HCT116 (cell line): ENCODE measurements around the gene KIAA0825. TPM values are rescaled to one million over a fixed set of nuclear protein-coding genes. Genes with fewer than 3 reads are reported as not detected.

ENCODE experiments used
- ATAC-seq: fragments of 200-7000 bp; cut with Tn5 transposase; 2 replicates; pipeline ENCODE4 v1.9.1; 2020; ENCODE audit warnings: mild to moderate bottlenecking, moderate library complexity
- BruUV-seq: library from RNA; stranded (reverse); fragments of 400-500 nt; replicated peaks from 2 replicates; lab custom pipeline; 2021; lab: Mats Ljungman, UMichigan
- CTCF ChIA-PET: fragments of 300-600 bp; sonication (Branson Sonifier 250); formaldehyde crosslinking; loops from one replicate; lab custom pipeline; 2021; ENCODE audit warnings: antibody characterized with exemption; lab: Charles Lee
- POLR2A ChIA-PET: fragments of 300-600, 350-600 bp; sonication (Branson Sonifier 250); formaldehyde crosslinking; loops from one replicate; lab custom pipeline; 2021; ENCODE audit warnings: antibody characterized with exemption; lab: Charles Lee
- RAD21 ChIA-PET, 2 experiments: fragments of 300-600 bp; sonication (Branson Sonifier 250); formaldehyde crosslinking; loops; one replicate each; lab custom pipeline; 2023; ENCODE audit warnings: low total read pairs in 2 of 2; ENCODE audit not compliant: uncharacterized antibody in 2 of 2, unreplicated experiment in 2 of 2, low non-redundant PET in 1 of 2; lab: Charles Lee
- DNase-seq: peaks from one replicate; pipeline ENCODE4 v3.0.0-alpha.2; 2010; ENCODE audit warnings: low read depth, low spot score
- H2AFZ ChIP-seq: fragments of 200-600 bp; shearing (Covaris generic), sonication (generic); 2 replicates; pipeline ENCODE4 v1.6.1; 2017; ENCODE audit warnings: low read depth, mixed run types, mixed read lengths, antibody characterized with exemption, low read length; ENCODE audit not compliant: poor library complexity, severe bottlenecking
- H3K27ac ChIP-seq: 2 replicates; pipeline ENCODE4 v1.5.1; 2012; ENCODE audit warnings: low read depth, low read length
- H3K27me3 ChIP-seq: fragments of 200-600 bp; sonication (generic); 2 replicates; pipeline ENCODE4 v1.6.1; 2016; ENCODE audit warnings: mixed run types, low read length, mixed read lengths; ENCODE audit not compliant: insufficient read depth
- H3K36me3 ChIP-seq, 2 experiments: fragments of 200-500 bp in 1 of 2; fragments of 200-600 bp in 1 of 2; sonication (Bioruptor generic) in 1 of 2; sonication (generic) in 1 of 2; 2 replicates each; pipeline versions ENCODE4 v1.5.1 to v1.6.1; 2014 to 2016; ENCODE audit warnings: low read length in 2 of 2, inconsistent platforms in 1 of 2, mixed read lengths in 1 of 2, mixed run types in 1 of 2; ENCODE audit not compliant: insufficient read depth in 2 of 2, control insufficient read depth in 1 of 2
- H3K4me1 ChIP-seq, 2 experiments: fragments of 200-600 bp in 1 of 2; sonication (generic) in 1 of 2; 2 replicates each; pipeline versions ENCODE4 v1.5.1 to v1.6.1; 2012 to 2017; ENCODE audit warnings: low read length in 2 of 2, inconsistent platforms in 1 of 2, mild to moderate bottlenecking in 1 of 2, mixed read lengths in 1 of 2, mixed run types in 1 of 2, moderate library complexity in 1 of 2; ENCODE audit not compliant: insufficient read depth in 2 of 2, control insufficient read depth in 1 of 2
- H3K4me2 ChIP-seq: fragments of 200-600 bp; sonication (generic); 2 replicates; pipeline ENCODE4 v1.6.1; 2017; ENCODE audit warnings: mixed run types, low read length, mixed read lengths
- H3K4me3 ChIP-seq, 2 experiments: fragments of 200-600 bp in 1 of 2; sonication (generic) in 1 of 2; replicated peaks in 1 of 2; 2 replicates each; pipeline ENCODE4 v1.5.1; 2011 to 2016; ENCODE audit warnings: low read length in 2 of 2, control low read depth in 1 of 2, low read depth in 1 of 2, mild to moderate bottlenecking in 1 of 2, mixed read lengths in 1 of 2, mixed run types in 1 of 2
- H3K79me2 ChIP-seq: fragments of 200-600 bp; sonication (generic); 2 replicates; pipeline ENCODE4 v1.6.1; 2017; ENCODE audit warnings: mild to moderate bottlenecking, mixed run types, low read length, moderate library complexity, mixed read lengths; ENCODE audit not compliant: insufficient read depth
- H3K9ac ChIP-seq: fragments of 200-600 bp; sonication (generic); 2 replicates; pipeline ENCODE4 v1.6.1; 2016; ENCODE audit warnings: low read length, mixed read lengths
- H3K9me2 ChIP-seq: fragments of 200-600 bp; sonication (generic), shearing (Covaris generic); 2 replicates; pipeline ENCODE4 v1.6.1; 2017; ENCODE audit warnings: mixed run types, mild to moderate bottlenecking, moderate library complexity; ENCODE audit not compliant: insufficient read depth
- H3K9me3 ChIP-seq, 2 experiments: fragments of 200-500 bp in 1 of 2; fragments of 200-600 bp in 1 of 2; sonication (Bioruptor generic) in 1 of 2; sonication (generic) in 1 of 2; 2 replicates each; pipeline ENCODE4 v1.6.1; 2014 to 2017; ENCODE audit warnings: low read length in 2 of 2, mixed read lengths in 2 of 2, inconsistent platforms in 1 of 2, low read depth in 1 of 2, mild to moderate bottlenecking in 1 of 2, mixed run types in 1 of 2, moderate library complexity in 1 of 2; ENCODE audit not compliant: control insufficient read depth in 1 of 2, insufficient read depth in 1 of 2
- H4K20me1 ChIP-seq: fragments of 200-600 bp; sonication (generic), shearing (Covaris generic); 2 replicates; pipeline ENCODE4 v1.6.1; 2017; ENCODE audit warnings: mixed run types, mild to moderate bottlenecking, moderate library complexity; ENCODE audit not compliant: insufficient read depth
- ATF3 ChIP-seq: IDR thresholded peaks from 2 replicates; pipeline ENCODE4 v1.6.1; 2012
- EZH2 ChIP-seq: fragments of 200-600 bp; sonication (generic); IDR thresholded peaks from 2 replicates; pipeline ENCODE4 v1.6.1; 2017; ENCODE audit warnings: antibody characterized with exemption, mixed run types
- FOSL1 ChIP-seq: IDR thresholded peaks from 2 replicates; pipeline ENCODE4 v1.6.1; 2012; ENCODE audit warnings: low read depth
- POLR2AphosphoS5 ChIP-seq: IDR thresholded peaks from 2 replicates; pipeline ENCODE4 v1.6.1; 2011; ENCODE audit warnings: mild to moderate bottlenecking, low read depth, low read length, moderate library complexity
- TCF7L2 ChIP-seq: IDR thresholded peaks from 2 replicates; pipeline ENCODE4 v1.7.0; 2011; ENCODE audit warnings: borderline replicate concordance, inconsistent platforms; ENCODE audit not compliant: insufficient read depth, insufficient read length; ENCODE audit errors: extremely low read depth
- intact Hi-C: fragments of 100-400 bp; cut with micrococcal nuclease; formaldehyde crosslinking; loops from 2 replicates; pipeline ENCODE4 v1.10.0; 2022
- total RNA-seq: library from RNA; stranded (reverse); gene quantifications from one replicate; pipeline ENCODE4 v1.2.1, GENCODE V29; 2021; ENCODE audit not compliant: unreplicated experiment
- TF ChIP-seq, protein P1 (sequence below): IDR thresholded peaks from 2 replicates; pipeline ENCODE4 v1.6.1; 2012; ENCODE audit warnings: low read depth
- TF ChIP-seq, protein P2 (sequence below), 3 experiments: fragments of 200-600 bp in 1 of 3; sonication (generic) in 1 of 3; IDR thresholded peaks in 2 of 3; conservative IDR thresholded peaks in 1 of 3; 2 replicates each; pipeline ENCODE4 v1.5.1; 2012 to 2017; ENCODE audit warnings: low read depth in 2 of 3, low read length in 2 of 3, antibody characterized with exemption in 1 of 3, borderline replicate concordance in 1 of 3, control low read depth in 1 of 3, mild to moderate bottlenecking in 1 of 3, mixed read lengths in 1 of 3, mixed run types in 1 of 3, moderate library complexity in 1 of 3; ENCODE audit not compliant: insufficient read depth in 1 of 3

KIAA0825 gene
- total RNA-seq, 1 experiment from 2014 or later, result 1.4 TPM

GRCh38 chr5:94469894-94470329, 148.5 kb downstream of the KIAA0825 start:
- ChIA-PET RAD21 (no interaction called here), CTCF (no interaction called here), POLR2A (no interaction called here)
- H3K27ac ChIP-seq, result no peak overlapping the region
- peaks cover 5% of the 10 kb centered on the region in 2 experiments; a peak in 2 of 4 replicates for H3K4me1 ChIP-seq
- H3K4me2 ChIP-seq, result no peak overlapping the region
- H3K4me3 ChIP-seq, result no peak overlapping the region
- H3K9me2 ChIP-seq, result no peaks in the 10 kb centered on the region
- DNase-seq (peak; percentile 6), ATAC-seq (no peak)
- H3K9ac ChIP-seq, result no peak overlapping the region
- H3K27me3 ChIP-seq, result no peaks in the 10 kb centered on the region
- H3K79me2 ChIP-seq, result no peaks in the 10 kb centered on the region
- intact Hi-C loops, result no loop called here
- H3K36me3 ChIP-seq, result no peaks in the 10 kb centered on the region
- peak; percentile 80 for TF ChIP-seq TCF7L2
- TF ChIP-seq FOSL1, result no peak
- H3K9me3 ChIP-seq, result no peaks in the 10 kb centered on the region
- no peak overlapping the region for H2AFZ ChIP-seq
- H4K20me1 ChIP-seq, result no peaks in the 10 kb centered on the region
- no TSS peak for BruUV-seq

- Histone ChIP-seq H2AFZ (no peak overlapping the region), H4K20me1 (no peaks in the 10 kb centered on the region), H3K4me2 (no peak overlapping the region), H3K4me1 (peaks cover 5% of the 10 kb centered on the region in 2 experiments; a peak in 2 of 4 replicates), H3K79me2 (no peaks in the 10 kb centered on the region), H3K27ac (no peak overlapping the region), H3K9me2 (no peaks in the 10 kb centered on the region), H3K4me3 (no peak overlapping the region), H3K9ac (no peak overlapping the region), H3K27me3 (no peaks in the 10 kb centered on the region), H3K36me3 (no peaks in the 10 kb centered on the region), H3K9me3 (no peaks in the 10 kb centered on the region)
- intact Hi-C loops, result no loop called here
- no peak for ATAC-seq
- TF ChIP-seq ATF3, result no peak
- TF ChIP-seq EZH2, result no peak
- TF ChIP-seq, protein P1, sequence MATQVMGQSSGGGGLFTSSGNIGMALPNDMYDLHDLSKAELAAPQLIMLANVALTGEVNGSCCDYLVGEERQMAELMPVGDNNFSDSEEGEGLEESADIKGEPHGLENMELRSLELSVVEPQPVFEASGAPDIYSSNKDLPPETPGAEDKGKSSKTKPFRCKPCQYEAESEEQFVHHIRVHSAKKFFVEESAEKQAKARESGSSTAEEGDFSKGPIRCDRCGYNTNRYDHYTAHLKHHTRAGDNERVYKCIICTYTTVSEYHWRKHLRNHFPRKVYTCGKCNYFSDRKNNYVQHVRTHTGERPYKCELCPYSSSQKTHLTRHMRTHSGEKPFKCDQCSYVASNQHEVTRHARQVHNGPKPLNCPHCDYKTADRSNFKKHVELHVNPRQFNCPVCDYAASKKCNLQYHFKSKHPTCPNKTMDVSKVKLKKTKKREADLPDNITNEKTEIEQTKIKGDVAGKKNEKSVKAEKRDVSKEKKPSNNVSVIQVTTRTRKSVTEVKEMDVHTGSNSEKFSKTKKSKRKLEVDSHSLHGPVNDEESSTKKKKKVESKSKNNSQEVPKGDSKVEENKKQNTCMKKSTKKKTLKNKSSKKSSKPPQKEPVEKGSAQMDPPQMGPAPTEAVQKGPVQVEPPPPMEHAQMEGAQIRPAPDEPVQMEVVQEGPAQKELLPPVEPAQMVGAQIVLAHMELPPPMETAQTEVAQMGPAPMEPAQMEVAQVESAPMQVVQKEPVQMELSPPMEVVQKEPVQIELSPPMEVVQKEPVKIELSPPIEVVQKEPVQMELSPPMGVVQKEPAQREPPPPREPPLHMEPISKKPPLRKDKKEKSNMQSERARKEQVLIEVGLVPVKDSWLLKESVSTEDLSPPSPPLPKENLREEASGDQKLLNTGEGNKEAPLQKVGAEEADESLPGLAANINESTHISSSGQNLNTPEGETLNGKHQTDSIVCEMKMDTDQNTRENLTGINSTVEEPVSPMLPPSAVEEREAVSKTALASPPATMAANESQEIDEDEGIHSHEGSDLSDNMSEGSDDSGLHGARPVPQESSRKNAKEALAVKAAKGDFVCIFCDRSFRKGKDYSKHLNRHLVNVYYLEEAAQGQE, result no peak
- TF ChIP-seq POLR2AphosphoS5, result no peak
- TF ChIP-seq FOSL1, result no peak
- TF ChIP-seq, protein P2, sequence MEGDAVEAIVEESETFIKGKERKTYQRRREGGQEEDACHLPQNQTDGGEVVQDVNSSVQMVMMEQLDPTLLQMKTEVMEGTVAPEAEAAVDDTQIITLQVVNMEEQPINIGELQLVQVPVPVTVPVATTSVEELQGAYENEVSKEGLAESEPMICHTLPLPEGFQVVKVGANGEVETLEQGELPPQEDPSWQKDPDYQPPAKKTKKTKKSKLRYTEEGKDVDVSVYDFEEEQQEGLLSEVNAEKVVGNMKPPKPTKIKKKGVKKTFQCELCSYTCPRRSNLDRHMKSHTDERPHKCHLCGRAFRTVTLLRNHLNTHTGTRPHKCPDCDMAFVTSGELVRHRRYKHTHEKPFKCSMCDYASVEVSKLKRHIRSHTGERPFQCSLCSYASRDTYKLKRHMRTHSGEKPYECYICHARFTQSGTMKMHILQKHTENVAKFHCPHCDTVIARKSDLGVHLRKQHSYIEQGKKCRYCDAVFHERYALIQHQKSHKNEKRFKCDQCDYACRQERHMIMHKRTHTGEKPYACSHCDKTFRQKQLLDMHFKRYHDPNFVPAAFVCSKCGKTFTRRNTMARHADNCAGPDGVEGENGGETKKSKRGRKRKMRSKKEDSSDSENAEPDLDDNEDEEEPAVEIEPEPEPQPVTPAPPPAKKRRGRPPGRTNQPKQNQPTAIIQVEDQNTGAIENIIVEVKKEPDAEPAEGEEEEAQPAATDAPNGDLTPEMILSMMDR (IDR thresholded peaks at IDR 0.05 in 2 of 3, conservative IDR thresholded peaks at IDR 0.05 in 1 of 3; ENCODE audit: borderline replicate concordance in 1 of 3, insufficient read depth in 1 of 3, low read depth in 2 of 3, low read length in 2 of 3), result no peak
- POLR2A ChIA-PET, result no interaction called here
- RAD21 ChIA-PET, result no interaction called here
- no peak for DNase-seq
- no TSS peak for BruUV-seq
- CTCF ChIA-PET, result no interaction called here
These were observed 150.2 kb downstream of the KIAA0825 start for GRCh38 chr5:94467954-94468930.
